Activated CD4-positive, alpha-beta T cell treated with anti-CD3 and anti-CD28 coated beads, Interleukin-2, amount 50 U/mL, for 24 hours (primary cell): ENCODE results near the gene WFIKKN2.

Experiments
- DNase-seq, 2 donors: peaks; one replicate each; pipeline ENCODE4 v3.0.0-alpha.2; 2020; ENCODE audit warnings: low read depth in 1 of 2, low spot score in 1 of 2

The WFIKKN2 gene

DNA sequence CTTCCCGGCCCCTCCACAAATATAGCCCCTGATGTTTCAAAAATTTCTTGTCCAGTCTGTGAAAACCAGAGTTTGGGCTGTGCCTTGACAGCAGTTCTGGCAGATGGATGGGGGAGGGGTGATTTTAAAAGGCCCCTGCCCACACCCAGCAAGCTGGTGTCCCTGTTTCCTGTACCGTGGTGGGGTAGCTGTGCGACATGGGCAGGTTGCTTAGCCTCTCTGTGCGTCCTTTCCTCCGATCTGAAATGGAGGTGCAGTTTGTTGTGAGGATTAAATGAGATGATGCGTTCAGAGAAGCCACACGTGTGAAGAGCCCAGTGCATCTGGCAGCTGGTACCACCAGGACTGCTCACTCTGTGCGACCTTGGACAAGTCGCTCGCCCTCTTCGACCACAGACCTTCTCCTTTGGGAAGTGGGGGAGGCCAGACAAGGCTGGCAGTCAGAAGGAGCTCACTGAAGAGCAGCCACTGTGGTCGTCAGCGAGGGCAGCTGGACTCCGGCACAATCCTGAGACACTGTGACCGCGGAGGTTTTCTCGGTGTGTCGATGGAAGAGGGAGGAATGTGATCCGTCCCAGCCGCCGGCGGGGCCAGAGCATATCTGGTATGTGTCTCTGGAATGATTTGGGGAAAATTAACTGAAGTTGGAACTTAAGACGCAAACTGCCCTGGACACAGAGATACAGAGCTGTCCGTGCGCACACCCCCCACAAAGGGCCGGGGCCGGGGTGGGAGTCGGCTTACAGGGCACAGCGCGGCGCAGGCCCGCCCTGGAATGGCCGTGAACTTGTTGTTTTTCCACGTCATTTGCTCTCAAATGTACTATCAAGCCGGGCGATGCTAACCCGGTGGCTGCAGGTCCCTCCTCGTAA is 721 bp upstream of the WFIKKN2 start:
- DNase-seq, result no peak

DNA sequence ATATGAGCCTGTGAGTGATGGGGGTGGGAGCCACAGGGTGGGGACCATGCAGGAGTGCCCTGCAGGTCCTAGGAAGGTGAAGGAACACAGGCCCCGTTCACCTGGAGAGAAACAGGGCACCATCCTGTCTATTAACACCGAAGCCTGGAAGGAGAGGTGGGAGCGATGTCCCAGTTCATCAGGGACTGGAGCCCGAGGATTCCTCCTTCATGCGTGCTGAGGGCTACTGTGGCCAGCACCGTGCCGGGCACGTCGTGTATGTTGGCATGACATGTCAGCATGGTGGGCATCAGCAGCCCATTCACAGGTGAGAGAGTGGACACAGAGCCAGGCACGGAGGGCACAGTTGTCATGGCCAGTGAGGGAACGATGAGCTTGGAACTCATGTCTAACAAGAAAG is 1.4 kb downstream of the WFIKKN2 start:
- no peak for DNase-seq

DNA sequence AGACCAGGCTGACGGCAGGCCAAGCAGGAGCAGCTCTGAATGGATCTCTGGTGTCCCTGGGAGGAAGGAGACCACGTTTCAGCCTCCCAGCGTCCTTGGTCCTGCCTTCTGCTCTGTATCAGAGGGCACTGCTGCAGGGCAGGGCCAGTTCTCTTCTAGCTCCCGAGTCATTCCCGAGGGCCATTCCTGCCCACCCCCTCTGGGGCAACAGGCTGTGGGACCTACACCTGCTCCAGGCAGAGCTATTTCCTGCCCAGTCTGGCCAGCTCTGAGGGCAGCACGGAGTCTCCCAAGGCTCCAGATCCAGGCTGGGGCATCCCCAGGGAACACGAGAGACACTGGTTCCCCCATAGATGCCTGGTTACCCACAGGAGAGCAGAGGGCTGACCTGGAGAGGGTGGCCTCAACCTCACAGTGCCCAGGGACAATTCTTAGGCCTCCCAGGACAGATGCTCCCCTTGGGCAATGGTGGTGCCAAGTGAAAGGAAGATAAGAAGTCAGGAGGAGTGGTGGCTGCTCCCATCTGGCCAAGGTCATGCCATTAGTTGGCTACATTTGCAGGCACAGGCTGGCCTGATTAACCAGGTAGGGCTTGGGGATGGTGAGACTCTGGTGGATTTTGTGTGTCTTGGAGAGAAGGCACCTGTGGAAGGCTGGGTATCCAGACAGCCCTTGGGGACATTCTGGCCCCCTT is 2.0 kb downstream of the WFIKKN2 start:
- DNase-seq, result no peak

DNA sequence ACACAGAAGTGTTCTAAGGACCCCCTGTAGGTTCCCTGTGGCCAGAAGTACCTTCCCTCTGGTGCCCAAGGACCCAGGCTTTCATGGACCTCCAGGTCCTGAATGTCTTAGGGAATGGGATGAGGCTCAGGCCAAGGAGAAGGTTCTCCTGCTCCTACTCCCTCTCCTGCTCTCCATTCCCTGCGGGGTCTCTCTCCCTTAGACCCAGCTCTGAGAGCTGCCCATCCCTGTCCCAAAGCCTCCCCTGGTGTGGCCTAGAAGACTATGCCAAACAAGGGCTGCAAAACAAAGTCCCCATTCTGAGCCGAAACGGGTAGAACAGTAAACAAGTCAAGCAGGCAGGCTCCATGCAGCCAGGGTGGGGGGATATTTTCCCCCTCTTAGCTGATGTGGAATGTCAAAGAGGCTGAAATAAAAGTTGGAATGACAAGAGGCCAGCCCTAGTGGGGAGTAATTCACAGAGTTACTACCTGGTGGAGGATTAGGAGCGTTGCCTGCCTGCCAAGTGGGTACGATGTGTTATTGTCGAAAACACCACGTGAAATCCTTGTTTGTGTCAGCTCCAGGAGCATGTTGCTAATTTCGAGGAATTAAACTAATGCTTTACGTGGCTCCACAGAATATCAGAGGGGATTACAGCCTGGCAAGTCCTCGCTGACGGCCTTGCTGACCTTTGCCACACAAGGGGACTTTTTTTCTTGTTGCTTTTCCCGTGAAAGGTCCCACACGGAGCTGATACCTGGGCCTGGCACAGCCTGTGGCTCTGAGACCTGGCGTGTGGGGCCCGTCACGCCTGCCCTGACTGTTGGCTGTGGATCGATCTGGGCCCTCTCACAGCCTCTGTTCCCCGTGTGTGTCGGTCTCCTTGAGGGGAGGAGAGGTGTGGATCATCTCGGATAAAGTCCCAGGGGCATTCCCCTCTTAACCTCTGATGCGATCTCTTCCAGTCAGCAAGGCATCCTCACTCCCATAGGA is 2.9 kb downstream of the WFIKKN2 start:
- DNase-seq, result no peak

DNA sequence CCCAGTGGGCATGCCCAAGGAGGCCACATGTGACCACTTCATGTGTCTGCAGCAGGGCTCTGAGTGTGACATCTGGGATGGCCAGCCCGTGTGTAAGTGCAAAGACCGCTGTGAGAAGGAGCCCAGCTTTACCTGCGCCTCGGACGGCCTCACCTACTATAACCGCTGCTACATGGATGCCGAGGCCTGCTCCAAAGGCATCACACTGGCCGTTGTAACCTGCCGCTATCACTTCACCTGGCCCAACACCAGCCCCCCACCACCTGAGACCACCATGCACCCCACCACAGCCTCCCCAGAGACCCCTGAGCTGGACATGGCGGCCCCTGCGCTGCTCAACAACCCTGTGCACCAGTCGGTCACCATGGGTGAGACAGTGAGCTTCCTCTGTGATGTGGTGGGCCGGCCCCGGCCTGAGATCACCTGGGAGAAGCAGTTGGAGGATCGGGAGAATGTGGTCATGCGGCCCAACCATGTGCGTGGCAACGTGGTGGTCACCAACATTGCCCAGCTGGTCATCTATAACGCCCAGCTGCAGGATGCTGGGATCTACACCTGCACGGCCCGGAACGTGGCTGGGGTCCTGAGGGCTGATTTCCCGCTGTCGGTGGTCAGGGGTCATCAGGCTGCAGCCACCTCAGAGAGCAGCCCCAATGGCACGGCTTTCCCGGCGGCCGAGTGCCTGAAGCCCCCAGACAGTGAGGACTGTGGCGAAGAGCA is 4.4 kb downstream of the WFIKKN2 start:
- DNase-seq, result no peak

DNA sequence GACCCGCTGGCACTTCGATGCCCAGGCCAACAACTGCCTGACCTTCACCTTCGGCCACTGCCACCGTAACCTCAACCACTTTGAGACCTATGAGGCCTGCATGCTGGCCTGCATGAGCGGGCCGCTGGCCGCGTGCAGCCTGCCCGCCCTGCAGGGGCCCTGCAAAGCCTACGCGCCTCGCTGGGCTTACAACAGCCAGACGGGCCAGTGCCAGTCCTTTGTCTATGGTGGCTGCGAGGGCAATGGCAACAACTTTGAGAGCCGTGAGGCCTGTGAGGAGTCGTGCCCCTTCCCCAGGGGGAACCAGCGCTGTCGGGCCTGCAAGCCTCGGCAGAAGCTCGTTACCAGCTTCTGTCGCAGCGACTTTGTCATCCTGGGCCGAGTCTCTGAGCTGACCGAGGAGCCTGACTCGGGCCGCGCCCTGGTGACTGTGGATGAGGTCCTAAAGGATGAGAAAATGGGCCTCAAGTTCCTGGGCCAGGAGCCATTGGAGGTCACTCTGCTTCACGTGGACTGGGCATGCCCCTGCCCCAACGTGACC is 5.0 kb downstream of the WFIKKN2 start:
- DNase-seq, result no peak

DNA sequence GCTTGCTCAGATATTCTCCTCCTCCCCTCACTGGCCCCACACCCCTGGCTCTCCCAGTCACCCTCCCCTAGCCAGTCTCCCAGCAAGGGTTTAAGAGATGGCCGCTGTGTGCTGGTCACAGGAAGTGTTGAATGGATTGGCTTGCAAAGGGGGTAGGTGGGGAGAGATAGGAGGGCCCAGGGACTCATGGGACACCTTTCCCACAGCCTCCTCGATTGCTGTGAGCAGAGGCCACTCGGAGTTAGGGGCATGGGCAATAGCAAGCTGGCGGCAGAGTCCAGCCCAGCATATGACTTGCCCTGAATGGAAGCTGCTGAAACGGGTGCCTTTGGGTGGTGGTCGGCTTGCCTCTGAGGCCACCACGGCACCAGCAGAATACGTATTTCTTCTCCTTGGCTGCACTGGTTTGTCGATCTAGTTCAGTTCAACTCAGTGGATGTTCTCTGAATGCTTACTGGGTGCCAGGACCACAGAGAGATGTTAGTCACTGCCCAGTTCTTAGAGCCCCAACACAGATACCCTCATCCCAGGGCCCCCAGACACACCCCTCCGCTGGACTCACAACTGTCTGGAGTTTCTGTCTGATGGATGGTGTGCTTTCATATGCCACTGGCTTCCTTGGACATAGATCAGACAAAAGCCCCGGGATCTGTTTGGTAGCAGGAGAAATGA is 6.0 kb downstream of the WFIKKN2 start:
- DNase-seq, result no peak

DNA sequence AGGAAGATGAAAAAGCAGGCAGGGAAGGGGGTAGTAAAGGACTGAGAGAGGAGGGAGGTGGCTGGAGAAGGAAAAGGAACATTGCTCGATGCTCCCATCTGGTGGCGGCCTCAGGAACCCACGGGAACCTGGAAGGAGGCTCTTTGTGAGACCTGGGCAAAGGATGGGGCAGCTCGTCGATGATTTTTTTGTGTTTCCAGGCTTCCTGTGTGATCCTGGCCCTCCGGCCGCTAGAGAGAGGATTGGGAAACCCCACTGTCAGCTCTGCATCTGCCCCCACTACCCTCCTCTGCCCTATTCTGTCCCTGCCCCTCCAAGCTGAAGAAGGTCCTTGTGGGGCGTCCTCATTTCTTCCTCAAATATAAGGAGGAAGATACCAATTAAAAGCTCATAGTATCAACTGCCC is 6.6 kb downstream of the WFIKKN2 start:
- peak in 1 of 2 donors; percentile 24 for DNase-seq

DNA sequence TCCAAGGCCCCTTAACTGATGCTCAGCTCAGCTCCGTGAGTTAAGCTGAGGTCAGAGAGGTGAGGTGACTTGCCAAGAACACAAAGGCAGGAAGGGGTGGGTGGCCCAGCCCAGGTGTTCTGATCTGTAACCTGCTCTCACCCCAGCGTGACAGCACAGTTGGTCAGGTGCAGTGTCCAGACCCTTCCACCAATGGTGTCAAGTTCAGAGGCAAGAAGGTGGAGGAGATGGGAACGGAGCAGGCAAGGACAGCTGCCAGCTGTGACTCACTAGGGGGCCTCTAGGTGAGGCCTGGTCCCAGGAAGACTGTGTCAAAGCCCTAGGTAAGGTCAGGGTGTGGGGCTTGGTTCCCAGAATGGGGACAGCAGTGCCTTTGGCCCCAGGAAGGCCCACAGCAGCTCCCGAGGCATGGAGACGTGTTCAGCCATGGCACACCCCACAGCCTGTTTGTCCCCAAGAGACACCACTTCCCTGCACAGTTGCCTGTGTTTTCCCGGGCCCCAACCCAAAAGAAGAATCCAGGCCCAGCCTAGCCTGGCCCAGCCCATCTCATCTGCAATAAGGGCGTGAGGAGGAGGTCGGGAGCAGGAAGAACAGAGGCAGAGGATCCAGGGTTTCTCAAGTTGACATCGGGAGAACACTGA is 7.2 kb downstream of the WFIKKN2 start:
- no peak for DNase-seq

DNA sequence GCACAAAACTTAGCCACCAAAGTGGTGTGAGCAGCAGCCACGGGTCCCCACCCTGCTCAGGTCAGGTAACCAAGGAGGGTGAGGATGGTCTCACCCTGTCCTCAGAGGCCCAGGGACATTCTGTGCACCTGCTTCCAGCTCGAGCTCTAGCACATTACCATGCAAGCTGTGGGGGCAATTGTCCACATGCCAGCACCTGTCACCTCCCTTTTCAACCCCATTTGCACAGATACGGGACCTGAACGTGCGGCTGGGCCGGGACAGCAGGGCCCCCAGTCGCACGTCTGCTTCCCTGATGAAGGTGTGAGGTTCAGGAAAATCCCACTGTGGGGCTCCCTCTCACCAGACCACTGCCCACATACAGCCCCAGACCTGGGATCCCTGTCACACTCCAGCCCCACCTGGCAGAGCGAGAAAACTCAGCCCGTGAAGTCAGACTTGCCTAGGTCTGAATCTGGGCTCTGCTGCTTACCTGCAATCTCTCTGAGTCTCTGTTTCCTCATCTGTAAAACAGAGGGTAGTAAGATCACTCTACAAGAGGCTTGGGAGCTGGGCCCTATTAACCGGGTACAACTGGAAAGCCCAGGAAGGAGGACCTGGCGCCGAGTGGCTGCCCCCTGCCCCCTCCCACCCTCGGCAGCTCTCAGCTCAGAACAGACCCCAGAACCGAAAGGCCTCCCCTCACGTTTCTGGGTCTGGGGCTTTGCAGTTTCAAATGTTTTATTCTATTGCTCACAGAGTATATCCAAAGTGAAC is 7.9 kb downstream of the WFIKKN2 start:
- no peak for DNase-seq

DNA sequence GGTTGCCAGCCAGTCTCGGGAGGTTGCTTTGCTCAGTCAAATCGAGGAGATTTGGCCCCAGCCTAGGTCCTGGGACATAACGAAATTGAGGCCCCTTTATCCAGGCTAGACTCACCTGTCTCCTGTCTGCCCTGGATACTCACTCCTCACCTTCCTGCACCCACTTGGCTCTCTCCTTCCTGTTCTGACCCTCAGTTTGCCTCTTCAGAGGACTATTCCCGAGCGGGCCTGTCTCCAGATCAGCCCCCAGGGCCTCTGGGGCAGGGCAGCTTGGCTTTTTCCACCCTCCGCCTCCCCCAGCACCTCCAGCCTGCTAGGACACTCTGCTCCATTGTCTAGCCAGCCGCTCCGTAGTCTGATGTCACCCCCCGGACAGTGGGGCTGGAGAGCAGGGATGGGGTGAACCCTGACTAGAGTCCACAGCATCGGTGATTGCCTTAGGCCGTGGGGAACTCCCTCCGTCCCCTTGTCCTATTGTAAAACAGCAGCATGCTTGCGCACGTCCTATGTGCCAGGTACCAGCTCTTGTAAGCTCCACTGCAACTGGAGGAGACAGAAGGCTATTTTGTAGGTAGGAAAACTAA is 8.8 kb downstream of the WFIKKN2 start:
- DNase-seq, result no peak

DNA sequence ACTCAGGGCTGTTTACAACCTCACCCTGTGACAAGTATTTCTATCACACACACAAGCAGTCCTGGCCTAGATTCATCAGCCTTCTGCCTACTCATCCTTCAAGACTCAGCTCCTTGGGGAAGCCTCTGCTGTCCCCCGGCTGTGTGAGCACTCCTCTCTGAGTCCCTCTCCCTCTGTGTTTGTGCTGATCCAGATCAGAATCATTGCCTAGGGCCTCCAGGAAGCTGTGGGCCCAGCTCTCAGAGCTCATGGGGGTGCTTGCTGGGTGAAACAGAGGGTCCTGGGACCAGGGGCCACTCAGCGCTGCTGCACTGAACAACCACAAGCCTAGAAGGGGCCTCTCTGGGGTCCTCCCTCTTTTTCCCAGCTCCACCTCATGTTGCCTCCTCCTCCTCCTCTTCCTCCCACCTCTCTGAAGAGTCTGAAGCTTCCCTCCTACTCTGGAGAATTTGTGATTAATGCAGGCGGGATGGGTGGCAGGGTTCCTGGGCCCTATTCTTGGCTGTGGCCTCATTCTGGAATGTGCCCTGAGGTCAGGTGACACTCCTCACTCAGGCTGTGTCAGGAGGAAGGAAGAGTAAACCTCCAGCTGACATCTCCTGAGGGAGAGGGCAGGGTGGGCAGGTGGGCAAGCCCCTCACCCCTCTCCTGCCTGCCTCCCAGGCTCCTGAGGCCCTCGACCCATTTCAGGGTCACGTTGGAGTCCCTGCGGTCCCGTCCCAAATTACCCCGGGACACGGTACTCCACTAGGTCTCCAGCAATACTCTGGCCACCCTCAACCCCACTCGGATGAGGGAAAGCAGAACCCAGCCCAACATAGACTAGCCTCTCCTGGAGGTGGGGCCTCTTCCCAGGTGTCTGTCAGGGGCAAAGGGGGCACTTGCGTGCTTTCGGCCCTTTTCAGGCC is 10.1 kb downstream of the WFIKKN2 start:
- DNase-seq, result no peak

DNA sequence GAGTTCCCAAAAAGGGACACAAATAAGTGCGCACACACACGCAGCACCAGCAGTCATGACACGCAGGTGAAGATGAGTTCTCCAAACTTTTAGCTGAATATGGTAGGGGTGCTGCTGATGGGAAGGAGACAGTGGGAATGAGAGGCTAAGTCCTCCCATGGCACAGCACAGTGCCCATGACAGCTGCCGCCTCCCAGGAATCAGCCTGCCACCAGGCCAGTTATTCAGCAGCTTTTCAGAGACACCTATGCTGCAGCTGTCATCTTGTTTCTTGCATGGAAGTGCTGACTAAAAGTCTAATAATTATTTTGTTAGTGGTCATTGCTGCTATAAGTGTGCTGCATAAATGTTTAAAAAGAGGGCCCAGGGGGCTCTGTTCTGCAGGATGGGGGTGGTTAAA is 12.2 kb downstream of the WFIKKN2 start:
- DNase-seq, result no peak

DNA sequence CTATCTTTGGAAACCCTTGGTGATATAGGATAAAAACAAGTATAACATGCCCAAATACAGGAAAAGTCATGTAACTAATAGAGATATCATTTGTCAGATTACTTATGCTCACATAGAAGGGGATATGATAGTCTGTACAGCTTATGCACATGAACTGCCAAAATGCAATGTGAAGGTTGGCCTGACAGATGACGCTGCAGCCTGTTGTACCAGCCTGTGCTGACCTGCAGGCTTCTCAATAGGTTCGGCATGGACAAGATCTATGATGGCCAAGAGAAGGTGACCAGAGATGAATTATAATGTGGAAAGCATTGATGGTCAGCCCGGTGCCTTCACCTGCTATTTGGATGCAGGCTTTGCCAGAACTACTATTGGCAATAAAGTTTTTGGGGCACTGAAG is 12.7 kb downstream of the WFIKKN2 start:
- DNase-seq, result no peak

DNA sequence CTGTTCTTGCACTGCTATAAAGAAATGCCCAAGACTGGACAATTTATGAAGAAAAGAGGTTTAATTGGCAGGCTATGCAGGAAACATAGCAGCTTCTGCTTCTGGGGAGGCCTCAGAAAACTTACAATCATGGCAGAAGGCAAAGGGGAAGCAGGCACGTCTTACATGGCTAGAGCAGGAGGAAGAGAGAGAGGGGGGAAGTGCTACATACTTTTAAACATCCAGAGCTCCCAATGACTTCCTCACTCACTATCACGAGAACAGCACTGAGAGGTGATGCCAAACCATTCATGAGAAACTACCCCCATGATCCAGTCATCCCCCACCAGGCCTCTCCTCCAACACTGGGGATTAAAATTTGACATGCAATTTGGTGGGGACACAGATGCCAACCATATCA is 13.3 kb downstream of the WFIKKN2 start:
- DNase-seq, result no peak

DNA sequence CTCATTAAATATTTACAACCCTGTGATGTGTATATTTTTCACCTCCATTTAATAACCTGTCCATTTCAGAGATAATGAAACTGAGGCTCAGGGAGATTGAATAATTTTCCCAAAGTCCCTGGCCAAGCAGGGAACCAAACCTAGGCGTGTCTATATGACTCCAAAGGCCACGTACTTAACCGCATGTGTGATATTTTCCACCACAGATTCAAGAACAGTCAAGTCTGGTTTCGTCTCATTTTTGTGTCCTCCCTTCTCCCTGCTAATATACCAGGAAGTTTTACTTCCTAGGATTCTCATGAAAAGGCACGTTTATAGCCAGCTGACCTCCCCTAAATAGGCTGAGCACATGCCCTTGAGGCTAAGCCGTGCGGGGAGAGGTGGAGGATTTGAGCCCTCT is 15.3 kb downstream of the WFIKKN2 start:
- DNase-seq, result no peak

DNA sequence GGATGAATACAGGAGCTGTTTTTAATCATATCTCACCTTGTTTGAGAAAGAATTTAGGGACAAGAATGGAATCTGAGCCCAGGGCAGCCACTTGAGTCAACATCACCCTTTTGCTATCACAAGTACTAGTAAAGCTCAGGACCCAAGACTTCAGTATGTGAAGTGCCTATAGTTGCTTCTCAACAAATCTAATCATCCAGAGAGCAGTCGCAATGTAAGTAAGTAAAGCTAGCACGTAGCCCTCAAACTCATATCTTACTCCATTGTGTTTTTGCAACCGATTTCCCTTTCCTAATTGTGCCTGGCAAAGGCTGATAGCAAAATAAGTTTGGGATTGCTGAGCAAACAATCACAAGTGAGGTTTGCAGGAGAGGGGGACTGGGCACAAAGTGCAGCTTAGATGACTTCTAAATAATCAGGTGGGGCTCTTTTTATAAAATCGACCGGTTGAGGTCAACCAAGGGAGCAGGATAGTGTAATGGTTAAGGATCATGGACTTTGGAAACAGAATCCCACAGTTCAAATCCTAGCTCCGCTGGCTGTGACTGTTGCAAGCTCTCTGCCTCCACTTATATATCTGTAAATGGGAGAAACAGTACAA is 17.7 kb downstream of the WFIKKN2 start:
- no peak for DNase-seq
